GM12892 (cell line): Measurements from ENCODE around the gene RAB31.
"Not testable (repeated sequence)": the region's sequence is repeated elsewhere in the genome, so short reads cannot be mapped to it uniquely, and the experiment has no call there.

Experiments
- DNase-seq: peaks from one replicate; pipeline ENCODE4 v3.0.0; 2011; ENCODE audit not compliant: insufficient read length
- FAIRE-seq: peaks from 2 replicates; lab custom pipeline; 2011; peaks lifted over from hg19 to GRCh38; lab: Jason Lieb, UNC
- POLR2A ChIP-seq: IDR thresholded peaks from 2 replicates; pipeline ENCODE4 v1.6.1; 2011; ENCODE audit warnings: low read depth, low read length, control low read depth
- POLR2AphosphoS5 ChIP-seq: IDR thresholded peaks from 2 replicates; pipeline ENCODE4 v1.6.1; 2011; ENCODE audit warnings: low read depth, low read length, control low read depth
- TAF1 ChIP-seq: IDR thresholded peaks from 2 replicates; pipeline ENCODE4 v1.6.1; 2011; ENCODE audit warnings: low read depth, mild to moderate bottlenecking, control low read depth, low read length, borderline replicate concordance

Gene RAB31

DNA sequence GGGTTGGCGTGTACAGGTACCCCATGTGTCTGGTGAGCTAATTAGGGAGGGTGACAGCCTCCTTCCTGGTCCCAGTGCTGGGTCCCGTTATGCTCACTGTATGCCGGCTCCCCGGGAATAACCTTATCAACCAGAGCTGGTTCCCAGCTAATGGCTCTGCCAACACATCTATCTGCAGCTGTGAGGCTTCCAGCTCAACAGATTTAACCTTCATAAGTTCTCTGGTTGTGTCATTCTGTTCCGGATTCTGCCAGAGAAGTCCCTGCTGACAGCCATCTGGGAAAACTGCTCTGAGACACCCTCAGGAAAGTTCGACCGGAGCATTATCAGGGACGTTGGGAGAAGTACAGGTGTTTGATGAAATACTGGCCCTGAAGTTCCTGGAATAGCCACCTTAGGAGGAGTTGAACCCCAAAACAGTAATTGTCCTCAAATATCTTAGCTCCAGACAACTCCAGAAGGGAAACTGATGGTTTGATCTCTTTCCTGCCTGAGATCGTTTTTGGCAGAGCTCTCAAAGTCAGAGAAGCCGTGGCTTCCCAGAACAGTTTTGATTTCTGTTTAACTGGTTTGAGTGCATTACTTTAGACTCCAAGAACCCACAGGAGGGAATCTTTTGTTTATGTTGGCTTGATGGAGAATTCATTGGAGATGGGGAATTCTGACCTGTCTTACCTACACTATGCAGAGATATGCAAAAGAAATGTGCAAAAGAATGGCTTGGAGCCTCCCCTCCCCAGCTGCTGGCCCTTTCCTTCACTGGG lies 138.2 kb downstream of the RAB31 start:
- TF ChIP-seq POLR2A (no peak), POLR2AphosphoS5 (no peak), TAF1 (no peak)
- no peak for FAIRE-seq
- DNase-seq, result no peak

DNA sequence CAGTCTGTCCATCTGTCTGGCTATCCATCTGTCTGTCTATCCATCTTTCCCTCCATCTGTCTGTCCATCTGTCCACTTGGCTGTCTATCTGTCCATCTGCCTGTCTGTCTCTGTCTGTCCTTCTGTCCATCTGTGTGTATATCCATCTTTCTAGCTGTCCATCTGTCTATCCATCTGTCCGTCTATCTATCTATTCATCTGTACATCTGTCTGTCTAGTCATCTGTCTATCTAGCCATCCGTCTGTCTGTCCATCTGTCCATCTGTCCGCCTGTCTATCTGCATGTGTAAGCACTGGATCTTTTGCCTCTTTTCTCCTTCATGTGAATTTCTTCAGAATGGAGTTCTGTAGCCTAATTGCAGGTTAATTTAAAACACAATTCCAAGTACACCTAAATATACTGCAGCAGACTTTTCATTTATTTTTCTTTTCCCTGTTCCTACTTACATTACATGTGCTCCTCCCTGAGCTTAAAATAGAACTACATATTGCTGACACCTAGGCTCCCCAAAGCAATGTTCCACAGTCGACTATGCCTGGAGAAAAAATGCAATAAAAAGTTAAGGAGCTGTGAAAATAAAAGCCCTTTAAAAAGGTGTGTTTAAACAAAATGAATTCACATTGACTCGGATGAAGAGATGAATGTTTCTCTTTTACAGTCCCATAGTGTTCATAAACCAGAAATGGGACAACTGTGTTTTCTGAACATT lies 140.2 kb downstream of the RAB31 start:
- TF ChIP-seq POLR2A (no peak), POLR2AphosphoS5 (no peak), TAF1 (no peak)
- DNase-seq (no peak), FAIRE-seq (no peak)

DNA sequence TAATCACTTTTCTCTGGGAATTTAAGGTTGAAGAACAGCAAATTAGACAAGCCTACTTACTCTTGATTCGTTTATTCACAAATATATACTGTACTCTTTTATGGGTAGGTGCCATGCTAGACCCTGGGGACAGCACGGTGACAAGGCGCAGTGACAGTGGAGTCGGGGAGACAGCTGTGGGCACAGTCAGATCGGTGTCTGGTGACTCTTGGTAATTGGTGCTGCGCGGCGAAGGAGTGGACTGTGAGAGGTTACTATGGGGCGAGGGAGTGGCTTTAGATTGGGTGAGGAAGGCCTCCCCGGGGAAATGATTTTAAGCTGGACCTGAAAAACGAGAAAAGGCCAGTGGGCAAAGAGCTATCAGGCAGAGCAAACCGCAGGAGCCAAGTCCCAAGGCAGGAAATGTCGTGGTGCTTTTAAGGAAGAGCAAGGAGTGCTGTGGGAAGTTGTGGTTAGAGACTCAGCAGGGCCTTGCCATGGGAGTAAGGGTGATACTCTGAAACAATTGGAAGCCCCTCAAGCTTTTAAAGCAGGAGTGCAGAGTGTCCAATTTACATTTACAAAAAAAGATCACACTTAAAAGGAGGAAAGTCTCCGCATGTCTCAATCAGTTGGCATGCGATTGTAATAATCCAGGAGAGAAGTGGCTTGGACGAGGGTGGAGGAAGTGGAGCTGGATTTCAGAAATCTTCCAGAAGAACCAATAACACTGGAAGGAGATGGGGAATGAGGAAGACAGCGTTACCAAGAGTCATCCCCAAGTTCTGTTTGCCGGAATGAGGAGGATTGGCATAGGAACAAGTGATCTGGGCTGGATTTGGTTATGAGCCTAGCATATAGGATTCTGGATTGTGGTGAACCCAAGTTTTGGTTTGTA lies 141.5 kb downstream of the RAB31 start:
- DNase-seq (no peak), FAIRE-seq (no peak)
- TF ChIP-seq POLR2AphosphoS5, result no peak
- TF ChIP-seq POLR2A, result no peak
- TF ChIP-seq TAF1, result no peak

DNA sequence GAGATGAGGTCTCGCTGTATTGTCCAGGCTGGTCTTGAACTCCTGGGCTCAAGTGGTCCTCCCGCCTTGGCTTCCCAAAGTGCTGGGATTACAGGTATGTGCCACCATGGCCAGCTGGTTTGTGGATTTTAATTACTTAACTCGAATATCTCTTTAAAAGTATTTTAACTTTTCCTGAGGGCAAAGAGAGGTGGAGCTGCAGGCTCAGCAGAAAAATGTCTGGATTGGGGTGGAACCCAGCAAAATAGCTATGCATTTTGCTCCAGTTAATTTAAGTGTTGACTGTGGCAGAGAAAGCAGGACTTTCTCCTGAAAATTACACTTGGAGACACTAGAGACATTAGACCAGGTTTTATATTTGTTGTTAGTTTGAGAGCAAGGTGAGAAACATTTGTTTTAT lies 142.2 kb downstream of the RAB31 start:
- DNase-seq, result no peak
- TF ChIP-seq POLR2AphosphoS5 (no peak), TAF1 (no peak), POLR2A (no peak)
- no peak for FAIRE-seq

DNA sequence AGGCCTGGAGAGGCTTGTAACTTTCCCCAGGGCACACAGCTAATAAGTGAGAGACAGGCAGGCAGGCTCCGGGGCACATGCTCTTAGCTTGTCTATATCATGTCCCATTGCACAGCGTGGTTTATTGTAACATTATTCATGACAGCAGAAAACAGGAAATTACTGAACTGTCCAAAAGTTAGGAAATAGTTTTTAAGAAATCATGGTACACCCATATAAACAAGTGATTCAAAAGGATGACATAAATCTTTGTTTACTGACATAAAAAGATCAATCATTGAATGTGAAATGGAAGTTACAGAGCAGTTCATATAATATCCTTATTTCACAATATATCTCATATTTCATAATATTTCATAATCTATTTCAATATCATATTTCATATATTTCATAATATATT lies 143.4 kb downstream of the RAB31 start:
- no peak for DNase-seq

DNA sequence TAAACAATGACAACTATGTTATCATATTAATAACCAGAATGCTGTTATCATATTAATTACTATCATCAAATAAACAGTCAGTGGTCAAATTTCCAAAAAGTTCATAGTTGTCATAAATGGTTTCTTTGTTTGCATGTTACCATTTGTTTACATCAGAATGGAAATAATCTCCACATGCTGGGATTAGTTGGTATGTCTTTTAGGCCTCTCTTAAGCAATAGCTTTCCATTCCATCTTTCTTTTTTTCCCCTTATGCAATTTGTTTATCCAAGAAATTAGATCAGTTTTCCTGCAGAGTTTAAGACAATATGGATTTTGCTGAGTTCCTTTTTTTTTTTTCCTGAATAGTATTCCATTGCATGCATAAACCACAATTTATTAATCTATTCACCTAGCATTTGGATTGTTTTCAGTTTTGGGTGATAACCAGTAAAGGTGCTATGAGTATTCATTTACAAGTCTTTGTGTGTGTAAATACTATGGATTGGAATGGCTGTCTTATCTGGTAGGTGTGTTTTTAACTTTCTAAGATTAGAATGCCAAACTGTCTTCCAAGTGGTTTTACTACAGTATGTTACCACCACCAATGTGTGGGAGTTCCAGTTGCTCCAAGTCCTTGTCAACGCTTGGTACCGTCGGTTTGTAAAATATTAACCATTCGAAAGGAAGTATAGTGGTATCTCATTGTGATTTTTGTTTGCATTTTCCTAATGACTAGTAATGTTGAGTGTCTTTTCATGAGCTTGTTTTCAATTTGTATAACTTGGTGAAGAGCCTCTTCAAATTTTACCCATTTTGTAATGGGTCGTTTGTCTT lies 144.4 kb downstream of the RAB31 start:
- TF ChIP-seq TAF1 (no peak), POLR2A (no peak), POLR2AphosphoS5 (no peak)
- FAIRE-seq (no peak), DNase-seq (no peak)

More for the DNA sequence above, 143.4 kb downstream of the RAB31 start:
- no peak for FAIRE-seq
- TF ChIP-seq POLR2AphosphoS5, result no peak
- no peak for TF ChIP-seq POLR2A

DNA sequence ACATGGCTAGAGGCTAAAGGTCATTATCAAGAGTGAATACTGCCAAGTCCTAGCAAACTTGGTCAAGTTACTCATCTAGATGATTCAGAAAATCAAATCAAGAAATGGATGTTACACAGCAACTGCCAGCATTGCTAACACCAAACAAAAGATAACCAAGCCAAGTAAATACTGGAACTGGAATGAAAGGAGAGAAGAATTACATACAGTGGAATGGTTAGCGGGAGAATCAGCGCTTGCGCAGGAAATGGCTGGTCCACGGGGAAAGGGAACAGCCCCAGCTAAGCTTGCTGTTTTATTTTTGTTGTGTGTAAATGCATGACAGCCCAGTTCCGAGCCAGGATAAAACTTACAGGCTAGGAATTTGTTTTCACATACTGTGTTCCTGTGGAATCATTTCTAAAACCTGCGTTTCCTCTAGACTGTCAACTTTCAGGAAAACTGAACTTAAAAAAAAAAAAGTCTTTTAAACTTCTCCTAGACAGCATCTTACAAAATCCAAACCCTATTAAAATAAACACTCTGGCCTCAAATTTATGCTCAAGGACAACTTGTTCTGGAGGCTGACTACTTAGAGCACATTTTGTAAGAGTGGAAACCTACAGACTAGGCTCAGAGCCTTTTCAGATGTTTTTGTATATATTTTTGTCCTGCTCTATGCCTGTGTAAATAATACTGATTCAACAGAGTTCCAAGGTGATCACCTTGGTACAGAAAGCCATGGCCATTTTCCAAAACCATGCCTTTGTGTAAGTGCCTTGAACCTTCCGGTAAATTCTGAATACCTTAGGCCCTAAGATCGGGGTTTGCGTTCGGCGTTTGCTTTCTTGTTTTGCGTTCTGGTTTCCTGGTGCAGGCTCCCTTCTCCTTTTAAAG lies 146.9 kb downstream of the RAB31 start:
- TF ChIP-seq TAF1 (no peak), POLR2A (no peak), POLR2AphosphoS5 (no peak)
- DNase-seq (no peak), FAIRE-seq (no peak)

DNA sequence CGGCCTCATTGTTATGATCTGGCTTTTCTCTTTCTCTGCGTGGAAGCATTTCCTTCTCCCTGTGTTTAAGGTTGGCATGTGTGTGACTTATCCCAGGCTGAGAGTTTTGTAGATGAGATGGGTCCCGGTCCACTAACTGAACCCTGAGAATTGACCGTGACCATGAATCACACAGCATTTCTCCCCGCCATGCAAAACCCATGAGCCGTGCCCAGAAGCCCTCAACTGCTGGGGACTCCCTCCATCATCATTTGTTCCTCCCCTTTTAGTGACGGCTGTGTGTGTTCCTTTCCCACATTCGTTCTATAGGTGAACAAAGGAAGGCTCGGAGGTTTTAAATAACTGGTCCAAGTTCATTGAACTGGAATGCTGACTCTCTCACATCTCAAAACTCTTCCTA lies 147.6 kb downstream of the RAB31 start:
- FAIRE-seq (no peak), DNase-seq (no peak)
- TF ChIP-seq POLR2A (no peak), POLR2AphosphoS5 (no peak), TAF1 (no peak)

DNA sequence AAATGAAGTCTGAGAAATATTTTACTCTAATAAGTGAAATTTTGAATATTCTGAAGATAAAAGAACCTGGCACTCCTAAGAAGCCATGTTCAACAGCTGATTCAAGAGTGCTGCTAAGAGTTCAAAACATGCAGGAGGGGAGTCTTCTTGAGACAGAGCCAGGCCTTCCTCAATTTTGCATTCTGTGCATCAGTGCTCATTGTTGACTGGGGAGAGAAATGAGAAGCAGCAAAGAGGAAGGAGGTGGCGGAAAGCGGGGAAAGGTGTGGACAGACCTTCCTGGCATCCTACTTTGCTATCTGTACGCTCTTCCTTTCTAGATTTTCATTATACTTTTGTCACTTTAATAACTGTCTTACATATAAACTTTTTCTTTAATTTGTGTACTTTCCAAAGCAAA lies 148.0 kb downstream of the RAB31 start:
- DNase-seq (no peak), FAIRE-seq (no peak)
- no peak for TF ChIP-seq TAF1
- no peak for TF ChIP-seq POLR2AphosphoS5
- TF ChIP-seq POLR2A, result no peak

DNA sequence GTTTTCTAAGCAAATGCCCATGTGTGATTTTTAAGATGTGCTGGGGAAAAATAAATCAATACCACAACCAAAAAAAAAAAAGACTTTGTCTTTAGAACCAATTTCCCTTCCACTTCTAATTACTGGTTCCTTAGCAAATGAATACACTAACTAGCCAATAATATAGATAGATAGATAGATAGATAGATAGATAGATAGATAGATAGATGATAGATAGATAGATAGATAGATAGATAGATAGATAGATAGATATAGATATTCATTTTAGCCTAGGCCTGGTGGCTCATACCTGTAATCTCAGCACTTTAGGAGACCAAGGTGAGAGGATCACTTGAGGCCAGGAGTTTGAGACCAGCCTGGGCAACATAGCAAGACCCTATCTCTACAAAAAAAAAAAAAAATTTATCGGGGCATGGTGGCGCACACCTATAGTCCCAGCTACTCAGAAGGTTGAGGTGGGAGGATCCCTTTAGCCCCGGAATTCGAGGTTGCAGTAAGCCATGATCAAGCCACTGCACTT lies 149.4 kb downstream of the RAB31 start:
- FAIRE-seq, DNase-seq: not testable (repeated sequence)
